H9 (cell line): Measurements from ENCODE around the gene TSPAN9. TPM values are rescaled to one million over a fixed set of nuclear protein-coding genes. Genes with fewer than 3 reads are reported as not detected.

Experiments
- DNase-seq: peaks from one replicate; pipeline ENCODE4 v3.0.0-alpha.2; 2017
- H2AFZ ChIP-seq: one replicate; pipeline ENCODE4 v1.6.1; 2013; ENCODE audit warnings: mild to moderate bottlenecking, low read length, control low read depth, moderate library complexity
- H2AK5ac ChIP-seq: 2 replicates; pipeline ENCODE4 v1.6.1; 2013; ENCODE audit warnings: low read length, control low read depth, mixed read lengths; ENCODE audit not compliant: insufficient read length
- H2BK120ac ChIP-seq: one replicate; pipeline ENCODE4 v1.6.1; 2013; ENCODE audit warnings: low read depth, mild to moderate bottlenecking, low read length, control low read depth, inconsistent platforms; ENCODE audit not compliant: poor library complexity, severe bottlenecking
- H2BK12ac ChIP-seq: 2 replicates; pipeline ENCODE4 v1.6.1; 2013; ENCODE audit warnings: low read length, control low read depth, mixed read lengths, low read depth; ENCODE audit not compliant: insufficient read length
- H2BK15ac ChIP-seq: 2 replicates; pipeline ENCODE4 v1.6.1; 2013; ENCODE audit warnings: low read depth, low read length, control low read depth
- H2BK20ac ChIP-seq: one replicate; pipeline ENCODE4 v1.6.1; 2013; ENCODE audit warnings: low read depth, mild to moderate bottlenecking, low read length, control low read depth, inconsistent platforms; ENCODE audit not compliant: poor library complexity, severe bottlenecking
- H2BK5ac ChIP-seq: 2 replicates; pipeline ENCODE4 v1.6.1; 2013; ENCODE audit warnings: low read length, control low read depth, mixed read lengths; ENCODE audit not compliant: insufficient read length
- H3K14ac ChIP-seq: 2 replicates; pipeline ENCODE4 v1.6.1; 2013; ENCODE audit warnings: low read length, control low read depth; ENCODE audit not compliant: insufficient read depth
- H3K18ac ChIP-seq: 2 replicates; pipeline ENCODE4 v1.6.1; 2013; ENCODE audit warnings: low read depth, mild to moderate bottlenecking, mixed read lengths, low read length, control low read depth; ENCODE audit not compliant: insufficient read length
- H3K23ac ChIP-seq: 2 replicates; pipeline ENCODE4 v1.6.1; 2013; ENCODE audit warnings: low read length, control low read depth, mixed read lengths, low read depth; ENCODE audit not compliant: insufficient read length
- H3K23me2 ChIP-seq: 2 replicates; pipeline ENCODE4 v1.6.1; 2013; ENCODE audit warnings: low read depth, mild to moderate bottlenecking, mixed read lengths, low read length, control low read depth; ENCODE audit not compliant: insufficient read length, poor library complexity, severe bottlenecking
- H3K27ac ChIP-seq: 2 replicates; pipeline ENCODE4 v1.5.1; 2013; ENCODE audit warnings: low read length, control low read depth, mixed read lengths, low read depth; ENCODE audit not compliant: insufficient read length
- H3K27me3 ChIP-seq: 2 replicates; pipeline ENCODE4 v1.6.1; 2013; ENCODE audit warnings: low read length, control low read depth, inconsistent platforms; ENCODE audit not compliant: insufficient read depth
- H3K4ac ChIP-seq: 2 replicates; pipeline ENCODE4 v1.6.1; 2013; ENCODE audit warnings: low read depth, mild to moderate bottlenecking, control low read depth, inconsistent platforms, low read length, moderate library complexity
- H3K4me1 ChIP-seq: 2 replicates; pipeline ENCODE4 v1.6.1; 2013; ENCODE audit warnings: low read length, control low read depth, inconsistent platforms; ENCODE audit not compliant: insufficient read depth
- H3K4me2 ChIP-seq: 2 replicates; pipeline ENCODE4 v1.6.1; 2013; ENCODE audit warnings: low read length, control low read depth, mixed read lengths; ENCODE audit not compliant: insufficient read length, insufficient read depth
- H3K56ac ChIP-seq: 2 replicates; pipeline ENCODE4 v1.6.1; 2013; ENCODE audit warnings: low read depth, mild to moderate bottlenecking, mixed read lengths, low read length, control low read depth; ENCODE audit not compliant: insufficient read length
- H3K79me1 ChIP-seq: 2 replicates; pipeline ENCODE4 v1.6.1; 2013; ENCODE audit warnings: low read depth, mild to moderate bottlenecking, moderate library complexity, low read length, control low read depth, inconsistent platforms; ENCODE audit not compliant: insufficient read depth, poor library complexity, severe bottlenecking
- H3K79me2 ChIP-seq: 2 replicates; pipeline ENCODE4 v1.6.1; 2013; ENCODE audit warnings: low read length, control low read depth, inconsistent platforms; ENCODE audit not compliant: insufficient read depth
- H3K9ac ChIP-seq: 2 replicates; pipeline ENCODE4 v1.6.1; 2013; ENCODE audit warnings: low read length, control low read depth, mixed read lengths; ENCODE audit not compliant: insufficient read length; ENCODE audit errors: extremely low read depth
- H3K9me3 ChIP-seq: one replicate; pipeline ENCODE4 v1.6.1; 2013; ENCODE audit warnings: low read depth, low read length, inconsistent platforms; ENCODE audit not compliant: control insufficient read depth
- H3T11ph ChIP-seq: one replicate; pipeline ENCODE4 v1.6.1; 2013; ENCODE audit warnings: mild to moderate bottlenecking, low read length, control low read depth, inconsistent platforms
- H4K20me1 ChIP-seq: one replicate; pipeline ENCODE4 v1.6.1; 2013; ENCODE audit not compliant: control insufficient read depth, insufficient read length, insufficient read depth
- H4K5ac ChIP-seq: 2 replicates; pipeline ENCODE4 v1.6.1; 2013; ENCODE audit warnings: low read depth, mild to moderate bottlenecking, mixed read lengths, low read length, control low read depth; ENCODE audit not compliant: insufficient read length
- H4K8ac ChIP-seq: replicated peaks from 2 replicates; pipeline ENCODE4 v1.6.1; 2013; ENCODE audit warnings: low read length, control low read depth, mixed read lengths, low read depth; ENCODE audit not compliant: insufficient read length
- H4K91ac ChIP-seq: 2 replicates; pipeline ENCODE4 v1.6.1; 2013; ENCODE audit warnings: low read depth, mild to moderate bottlenecking, moderate library complexity, mixed read lengths, low read length, control low read depth; ENCODE audit not compliant: insufficient read length
- H3K27ac Mint-ChIP-seq, 3 experiments: 2 replicates in 2 of 3; 3 replicates in 1 of 3; pipeline ENCODE4 v1.8.0; 2020 to 2021; ENCODE audit warnings: mixed read lengths in 3 of 3, mild to moderate bottlenecking in 1 of 3, moderate library complexity in 1 of 3
- H3K27me3 Mint-ChIP-seq: 2 replicates; pipeline ENCODE4 v1.8.0; 2021; ENCODE audit warnings: low read depth, mild to moderate bottlenecking, moderate library complexity, mixed read lengths
- H3K36me3 Mint-ChIP-seq, 3 experiments: 2 replicates in 2 of 3; 3 replicates in 1 of 3; pipeline ENCODE4 v1.8.0; 2020 to 2021; ENCODE audit warnings: low read depth in 3 of 3, mixed read lengths in 3 of 3; ENCODE audit not compliant: insufficient read depth in 1 of 3
- H3K4me1 Mint-ChIP-seq, 2 experiments: 2 replicates each; pipeline ENCODE4 v1.8.0; 2020; ENCODE audit warnings: mixed read lengths in 2 of 2
- H3K4me3 Mint-ChIP-seq, 2 experiments: 2 replicates in 1 of 2; 3 replicates in 1 of 2; pipeline ENCODE4 v1.8.0; 2020 to 2021; ENCODE audit warnings: mild to moderate bottlenecking in 2 of 2, mixed read lengths in 2 of 2, moderate library complexity in 1 of 2
- H3K9me3 Mint-ChIP-seq, 2 experiments: 2 replicates in 1 of 2; 3 replicates in 1 of 2; pipeline ENCODE4 v1.8.0; 2020; ENCODE audit warnings: mild to moderate bottlenecking in 2 of 2, mixed read lengths in 2 of 2, moderate library complexity in 1 of 2
- WGBS: extraction: QIAGEN DNeasy Blood & Tissue Kit; methylation state at CpG from one replicate; pipeline ENCODE4 v1.1.7; 2013; ENCODE audit warnings: missing lambda C conversion rate, low lambda C conversion rate, mixed read lengths; ENCODE audit not compliant: insufficient read length; ENCODE audit errors: extremely low coverage; 5-methylcytosine and 5-hydroxymethylcytosine counted together
- total RNA-seq: library from RNA; stranded (reverse); gene quantifications from 2 replicates; pipeline ENCODE4 v1.2.1, GENCODE V29; 2021
- TF ChIP-seq, protein P1 (sequence below): fragments of 200-600 bp; sonication (generic); conservative IDR thresholded peaks from 3 replicates; pipeline ENCODE4 v1.8.0; 2021; ENCODE audit warnings: antibody characterized with exemption, mild to moderate bottlenecking

TSPAN9 gene
- total RNA-seq, 1 experiment from 2014 or later, result 19.0 TPM

GRCh38 chr12:3117144-3117581 is 40.0 kb downstream of the TSPAN9 start:
- Mint-ChIP-seq H3K27ac (0 out of 7 replicates have a peak overlapping the region, but pooled peaks of 1 of the 3 experiments have one; percentile 61), H3K9me3 (no peaks in the 10 kb centered on the region), H3K27me3 (no peaks in the 10 kb centered on the region), H3K4me1 (peaks cover 0 to 7% of the 10 kb centered on the region in 2 experiments; a peak in 1 of 4 replicates), H3K4me3 (no peak overlapping the region), H3K36me3 (0 out of 7 replicates have a peak, but pooled peaks cover 0 to 2% (median 0%) of the 10 kb centered on the region in 3 experiments)
- no peak overlapping the region for H4K91ac ChIP-seq
- H3K18ac ChIP-seq, result no peak overlapping the region
- H2AK5ac ChIP-seq, result no peak overlapping the region
- no peaks in the 10 kb centered on the region for H3K23me2 ChIP-seq
- no peaks in the 10 kb centered on the region for H3K27me3 ChIP-seq
- H3K14ac ChIP-seq, result no peak overlapping the region
- no peak overlapping the region for H2BK20ac ChIP-seq
- no peaks in the 10 kb centered on the region for H3K79me1 ChIP-seq
- no peak overlapping the region for H3K4ac ChIP-seq
- no peaks in the 10 kb centered on the region for H3K4me1 ChIP-seq
- no peak for DNase-seq
- H4K8ac ChIP-seq, result no peak overlapping the region
- H3K9me3 ChIP-seq, result no peaks in the 10 kb centered on the region
- no peaks in the 10 kb centered on the region for H4K20me1 ChIP-seq
- H3K23ac ChIP-seq, result no peak overlapping the region
- H2BK12ac ChIP-seq, result no peak overlapping the region
- no peak overlapping the region for H3K4me2 ChIP-seq
- H4K5ac ChIP-seq, result no peak overlapping the region
- no peaks in the 10 kb centered on the region for H3K79me2 ChIP-seq
- H2BK5ac ChIP-seq, result no peak overlapping the region
- H2AFZ ChIP-seq, result no peak overlapping the region
- H2BK15ac ChIP-seq, result no peak overlapping the region
- TF ChIP-seq, protein P1, sequence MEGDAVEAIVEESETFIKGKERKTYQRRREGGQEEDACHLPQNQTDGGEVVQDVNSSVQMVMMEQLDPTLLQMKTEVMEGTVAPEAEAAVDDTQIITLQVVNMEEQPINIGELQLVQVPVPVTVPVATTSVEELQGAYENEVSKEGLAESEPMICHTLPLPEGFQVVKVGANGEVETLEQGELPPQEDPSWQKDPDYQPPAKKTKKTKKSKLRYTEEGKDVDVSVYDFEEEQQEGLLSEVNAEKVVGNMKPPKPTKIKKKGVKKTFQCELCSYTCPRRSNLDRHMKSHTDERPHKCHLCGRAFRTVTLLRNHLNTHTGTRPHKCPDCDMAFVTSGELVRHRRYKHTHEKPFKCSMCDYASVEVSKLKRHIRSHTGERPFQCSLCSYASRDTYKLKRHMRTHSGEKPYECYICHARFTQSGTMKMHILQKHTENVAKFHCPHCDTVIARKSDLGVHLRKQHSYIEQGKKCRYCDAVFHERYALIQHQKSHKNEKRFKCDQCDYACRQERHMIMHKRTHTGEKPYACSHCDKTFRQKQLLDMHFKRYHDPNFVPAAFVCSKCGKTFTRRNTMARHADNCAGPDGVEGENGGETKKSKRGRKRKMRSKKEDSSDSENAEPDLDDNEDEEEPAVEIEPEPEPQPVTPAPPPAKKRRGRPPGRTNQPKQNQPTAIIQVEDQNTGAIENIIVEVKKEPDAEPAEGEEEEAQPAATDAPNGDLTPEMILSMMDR, result no peak
- no CpG with 5 or more reads among the region's 10 CpGs for WGBS
- no peak overlapping the region for H3K27ac ChIP-seq
- H3K9ac ChIP-seq, result no peak overlapping the region
- no peak overlapping the region for H3T11ph ChIP-seq
- H3K56ac ChIP-seq, result no peak overlapping the region
- no peak overlapping the region for H2BK120ac ChIP-seq
